Mesendoderm (in vitro differentiated cells): ENCODE results near the gene PRKCB.

Experiments used
- DNase-seq: peaks from one replicate; pipeline ENCODE4 v3.0.0; 2013
- H2AK5ac ChIP-seq: 2 replicates; pipeline ENCODE4 v1.6.1; 2013; ENCODE audit warnings: low read length, inconsistent platforms
- H2BK120ac ChIP-seq: 2 replicates; pipeline ENCODE4 v1.6.1; 2013; ENCODE audit warnings: low read depth, mild to moderate bottlenecking, low read length, moderate library complexity, mixed read lengths
- H2BK15ac ChIP-seq: replicated peaks from 2 replicates; pipeline ENCODE4 v1.6.1; 2013; ENCODE audit warnings: low read depth, mild to moderate bottlenecking, moderate library complexity
- H2BK5ac ChIP-seq: 2 replicates; pipeline ENCODE4 v1.6.1; 2013; ENCODE audit warnings: low read length, inconsistent platforms
- H3K18ac ChIP-seq: 2 replicates; pipeline ENCODE4 v1.6.1; 2013; ENCODE audit warnings: mild to moderate bottlenecking, low read length, mixed read lengths
- H3K23ac ChIP-seq: one replicate; pipeline ENCODE4 v1.6.1; 2013; ENCODE audit warnings: low read length
- H3K27ac ChIP-seq: 2 replicates; pipeline ENCODE4 v1.5.1; 2013; ENCODE audit warnings: low read depth, mild to moderate bottlenecking, inconsistent platforms, low read length, moderate library complexity
- H3K27me3 ChIP-seq: 2 replicates; pipeline ENCODE4 v1.6.1; 2013; ENCODE audit warnings: low read length, control low read depth, mild to moderate bottlenecking, inconsistent platforms; ENCODE audit not compliant: insufficient read depth, poor library complexity
- H3K36me3 ChIP-seq: 2 replicates; pipeline ENCODE4 v1.6.1; 2013; ENCODE audit warnings: low read length, inconsistent platforms; ENCODE audit not compliant: control insufficient read depth, insufficient read depth
- H3K4ac ChIP-seq: one replicate; pipeline ENCODE4 v1.6.1; 2013; ENCODE audit warnings: low read depth, mild to moderate bottlenecking, low read length, moderate library complexity
- H3K4me1 ChIP-seq: 2 replicates; pipeline ENCODE4 v1.6.1; 2013; ENCODE audit warnings: low read depth, low read length, inconsistent platforms; ENCODE audit not compliant: control insufficient read depth
- H3K4me2 ChIP-seq: 2 replicates; pipeline ENCODE4 v1.6.1; 2013; ENCODE audit warnings: low read length
- H3K4me3 ChIP-seq: 2 replicates; pipeline ENCODE4 v1.5.1; 2013; ENCODE audit warnings: mild to moderate bottlenecking, low read length
- H3K56ac ChIP-seq: one replicate; pipeline ENCODE4 v1.6.1; 2013; ENCODE audit warnings: low read length
- H3K79me1 ChIP-seq: 2 replicates; pipeline ENCODE4 v1.6.1; 2013; ENCODE audit warnings: low read length, inconsistent platforms
- H3K79me2 ChIP-seq: 2 replicates; pipeline ENCODE4 v1.6.1; 2013; ENCODE audit warnings: mild to moderate bottlenecking, low read length; ENCODE audit not compliant: control insufficient read depth, insufficient read depth
- H3K9ac ChIP-seq: 2 replicates; pipeline ENCODE4 v1.6.1; 2013; ENCODE audit warnings: low read length, inconsistent platforms
- H4K5ac ChIP-seq: one replicate; pipeline ENCODE4 v1.6.1; 2013; ENCODE audit warnings: low read length
- H4K8ac ChIP-seq: one replicate; pipeline ENCODE4 v1.6.1; 2013; ENCODE audit warnings: low read depth, mild to moderate bottlenecking, control low read depth, low read length, moderate library complexity
- WGBS: extraction: QIAGEN DNeasy Blood & Tissue Kit; methylation state at CpG from one replicate; pipeline ENCODE4 v1.1.7; 2013; ENCODE audit warnings: low lambda C conversion rate, missing lambda C conversion rate; ENCODE audit not compliant: insufficient coverage; ENCODE audit errors: extremely low coverage; 5-methylcytosine and 5-hydroxymethylcytosine counted together

The PRKCB gene

GRCh38 chr16:23821875-23822688 is 13.7 kb upstream of the PRKCB start:
- Histone ChIP-seq H3K27me3 (no peaks in the 10 kb centered on the region), H3K9ac (no peak overlapping the region), H3K4me3 (no peak overlapping the region), H3K18ac (no peak overlapping the region), H3K4me1 (no peaks in the 10 kb centered on the region), H3K36me3 (no peaks in the 10 kb centered on the region), H4K5ac (no peak overlapping the region), H3K79me1 (no peaks in the 10 kb centered on the region), H3K79me2 (no peaks in the 10 kb centered on the region), H2BK120ac (no peak overlapping the region), H2BK5ac (no peak overlapping the region), H3K56ac (no peak overlapping the region), H2AK5ac (no peak overlapping the region), H3K27ac (no peak overlapping the region), H2BK15ac (no peak overlapping the region), H3K4ac (no peak overlapping the region), H3K23ac (no peak overlapping the region), H3K4me2 (no peak overlapping the region), H4K8ac (no peak overlapping the region)
- no CpG with 5 or more reads among the region's 6 CpGs for WGBS
- no peak for DNase-seq

DNA sequence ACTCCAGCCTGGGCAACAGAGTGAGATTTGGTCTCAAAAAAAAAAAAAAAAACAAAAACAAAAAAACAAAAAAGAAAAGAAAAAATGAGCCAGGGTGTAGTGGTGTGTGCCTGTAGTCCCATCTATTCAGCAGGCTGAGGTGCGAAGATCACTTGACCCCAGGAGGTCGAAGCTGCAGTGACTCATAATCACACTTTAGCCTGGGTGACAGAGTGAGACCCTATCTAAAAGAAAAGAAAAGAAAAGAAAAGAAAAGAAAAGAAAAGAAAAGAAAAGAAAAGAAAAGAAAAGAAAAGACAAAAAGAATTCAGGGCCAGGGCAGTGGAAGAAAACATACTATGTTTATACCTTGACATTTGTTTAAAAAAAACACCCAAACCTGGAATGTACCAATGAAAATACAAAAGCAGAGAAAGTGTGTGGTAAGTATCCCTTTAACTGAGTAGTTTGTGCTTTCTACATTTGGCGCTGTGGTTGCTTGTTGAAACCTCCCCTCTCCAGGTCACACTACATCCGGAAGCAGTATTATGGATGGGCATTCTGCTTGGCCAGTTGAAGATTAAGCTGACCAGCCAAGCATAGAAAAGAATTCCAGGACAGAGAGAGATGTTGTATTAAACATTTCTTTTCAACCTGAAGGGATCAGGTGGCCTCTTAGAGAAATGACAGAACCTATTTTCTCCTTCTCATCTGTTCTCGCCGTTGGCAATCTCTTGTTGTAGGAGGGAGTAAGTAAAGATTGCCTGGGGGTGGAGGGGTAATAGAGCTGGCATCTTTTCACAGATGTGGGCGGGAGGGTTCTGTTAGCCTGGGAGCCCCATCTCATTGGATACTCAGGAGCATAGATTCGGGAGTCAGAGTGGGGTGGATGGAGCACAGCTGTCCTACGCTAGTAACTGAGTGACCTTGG is 12.1 kb upstream of the PRKCB start:
- no peak overlapping the region for H3K9ac ChIP-seq
- peak; percentile 10 for DNase-seq
- no peak overlapping the region for H3K4me2 ChIP-seq
- no peaks in the 10 kb centered on the region for H3K79me2 ChIP-seq
- no peaks in the 10 kb centered on the region for H3K79me1 ChIP-seq
- H4K5ac ChIP-seq, result no peak overlapping the region
- WGBS, result no CpG with 5 or more reads among the region's 9 CpGs
- no peak overlapping the region for H2BK15ac ChIP-seq
- H4K8ac ChIP-seq, result no peak overlapping the region
- H2BK120ac ChIP-seq, result no peak overlapping the region
- H3K56ac ChIP-seq, result no peak overlapping the region
- H3K18ac ChIP-seq, result no peak overlapping the region
- no peaks in the 10 kb centered on the region for H3K27me3 ChIP-seq
- no peak overlapping the region for H3K27ac ChIP-seq
- H3K23ac ChIP-seq, result no peak overlapping the region
- H3K4me3 ChIP-seq, result no peak overlapping the region
- no peak overlapping the region for H2AK5ac ChIP-seq
- H3K4ac ChIP-seq, result no peak overlapping the region
- no peaks in the 10 kb centered on the region for H3K36me3 ChIP-seq
- H2BK5ac ChIP-seq, result no peak overlapping the region
- no peaks in the 10 kb centered on the region for H3K4me1 ChIP-seq

DNA sequence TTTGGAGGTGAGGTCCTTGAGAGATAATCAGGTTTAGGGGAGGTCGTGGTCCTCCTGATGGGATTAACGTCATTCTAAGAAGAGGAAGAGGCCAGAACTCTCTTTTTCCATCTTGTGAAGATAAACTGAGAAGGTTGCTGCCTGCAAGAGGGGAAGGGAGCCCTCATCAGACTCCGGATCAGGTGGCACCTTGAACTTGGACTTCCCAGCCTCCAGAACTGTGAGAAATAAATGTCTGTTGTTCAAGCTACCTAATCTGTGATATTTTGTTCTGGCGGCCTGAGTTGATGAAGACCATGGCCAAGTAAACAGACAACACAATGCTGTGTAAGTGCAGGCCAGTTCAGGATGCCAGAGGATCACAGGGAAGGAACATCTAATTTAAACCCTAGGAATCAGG is 10.9 kb upstream of the PRKCB start:
- no peak for DNase-seq
- H3K27me3 ChIP-seq, result no peaks in the 10 kb centered on the region
- no peak overlapping the region for H3K4ac ChIP-seq
- no peak overlapping the region for H2BK120ac ChIP-seq
- no peaks in the 10 kb centered on the region for H3K79me2 ChIP-seq
- H2AK5ac ChIP-seq, result no peak overlapping the region
- H3K36me3 ChIP-seq, result no peaks in the 10 kb centered on the region
- H3K9ac ChIP-seq, result no peak overlapping the region
- no CpG with 5 or more reads among the region's 4 CpGs for WGBS
- no peaks in the 10 kb centered on the region for H3K4me1 ChIP-seq
- H3K27ac ChIP-seq, result no peak overlapping the region
- H3K56ac ChIP-seq, result no peak overlapping the region
- no peak overlapping the region for H4K8ac ChIP-seq
- no peak overlapping the region for H3K4me2 ChIP-seq
- no peak overlapping the region for H2BK5ac ChIP-seq
- no peak overlapping the region for H3K23ac ChIP-seq
- H4K5ac ChIP-seq, result no peak overlapping the region
- H2BK15ac ChIP-seq, result no peak overlapping the region
- H3K4me3 ChIP-seq, result no peak overlapping the region
- H3K79me1 ChIP-seq, result no peaks in the 10 kb centered on the region
- H3K18ac ChIP-seq, result no peak overlapping the region

- no CpG with 5 or more reads among the region's 6 CpGs for WGBS
- Histone ChIP-seq H2BK5ac (no peak overlapping the region), H3K18ac (no peak overlapping the region), H4K8ac (no peak overlapping the region), H2BK15ac (no peak overlapping the region), H3K56ac (no peak overlapping the region), H3K4me2 (no peak overlapping the region), H4K5ac (no peak overlapping the region), H3K79me2 (no peaks in the 10 kb centered on the region), H3K36me3 (no peaks in the 10 kb centered on the region), H3K4me3 (no peak overlapping the region), H3K23ac (no peak overlapping the region), H2AK5ac (no peak overlapping the region), H3K27me3 (no peaks in the 10 kb centered on the region), H2BK120ac (no peak overlapping the region), H3K79me1 (no peaks in the 10 kb centered on the region), H3K9ac (no peak overlapping the region), H3K4ac (no peak overlapping the region), H3K4me1 (no peaks in the 10 kb centered on the region), H3K27ac (no peak overlapping the region)
- no peak for DNase-seq
Observed at GRCh38 chr16:23826528-23827045, 9.2 kb upstream of the PRKCB start.

GRCh38 chr16:23827057-23827456 is 8.7 kb upstream of the PRKCB start:
- Histone ChIP-seq H3K23ac (no peak overlapping the region), H3K18ac (no peak overlapping the region), H4K8ac (no peak overlapping the region), H3K4me1 (no peaks in the 10 kb centered on the region), H3K56ac (no peak overlapping the region), H3K36me3 (no peaks in the 10 kb centered on the region), H2BK15ac (no peak overlapping the region), H3K4ac (no peak overlapping the region), H2AK5ac (no peak overlapping the region), H4K5ac (no peak overlapping the region), H3K27me3 (no peaks in the 10 kb centered on the region), H3K27ac (no peak overlapping the region), H3K79me1 (no peaks in the 10 kb centered on the region), H3K79me2 (no peaks in the 10 kb centered on the region), H2BK5ac (no peak overlapping the region), H3K4me2 (no peak overlapping the region), H3K4me3 (no peak overlapping the region), H2BK120ac (no peak overlapping the region), H3K9ac (no peak overlapping the region)
- no peak for DNase-seq
- no CpG with 5 or more reads among the region's 4 CpGs for WGBS
